ENCODE data around the gene RANBP3. TPM values are rescaled to one million over a fixed set of nuclear protein-coding genes. Genes with fewer than 3 reads are reported as not detected.
A peak's percentile ranks its signal among the peaks of the same experiment; 100 is the strongest.
"Not testable (repeated sequence)": the region's sequence is repeated elsewhere in the genome, so short reads cannot be mapped to it uniquely, and the experiment has no call there.

Gene RANBP3
- total RNA-seq, 4 donors from 2014 or later = 43.8 to 60.1 (median 45.9) TPM

DNA sequence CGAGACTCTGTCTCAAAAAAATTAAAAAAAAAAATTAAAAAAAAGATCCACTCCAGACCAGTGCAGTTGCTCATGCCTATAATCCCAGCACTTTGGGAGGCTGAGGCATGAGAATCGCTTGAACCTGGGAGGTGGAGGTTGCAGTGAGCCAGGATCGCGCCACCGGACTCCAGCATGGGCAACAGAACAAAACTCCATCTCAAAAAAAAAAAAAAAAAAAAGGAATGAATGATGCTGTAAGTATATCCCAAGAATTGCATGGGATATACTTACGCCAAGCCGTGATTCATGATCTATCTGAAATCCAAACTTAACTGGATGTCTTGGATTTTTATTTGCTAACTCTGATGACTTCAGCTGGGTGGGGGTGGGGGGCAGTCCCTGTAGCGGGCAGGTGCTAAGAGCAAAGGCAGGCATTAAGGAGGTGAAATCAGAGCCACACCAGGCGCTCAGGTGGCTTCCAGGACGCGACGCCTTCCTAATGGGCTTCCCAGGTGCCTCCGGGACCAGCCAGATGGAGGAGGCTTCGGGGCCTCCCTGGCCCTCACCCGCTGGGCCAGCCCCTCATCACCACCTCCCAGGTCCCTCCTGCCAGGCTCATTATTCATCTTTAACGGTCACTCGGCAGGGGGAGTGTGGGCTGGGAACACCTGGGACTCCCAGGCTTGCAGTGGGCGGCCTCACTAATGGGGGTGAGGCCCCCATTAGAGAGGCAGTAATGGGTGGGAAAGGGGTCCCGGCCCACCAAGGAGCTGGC, 96.2 kb downstream of the RANBP3 start:
- TF ChIP-seq, protein P1, sequence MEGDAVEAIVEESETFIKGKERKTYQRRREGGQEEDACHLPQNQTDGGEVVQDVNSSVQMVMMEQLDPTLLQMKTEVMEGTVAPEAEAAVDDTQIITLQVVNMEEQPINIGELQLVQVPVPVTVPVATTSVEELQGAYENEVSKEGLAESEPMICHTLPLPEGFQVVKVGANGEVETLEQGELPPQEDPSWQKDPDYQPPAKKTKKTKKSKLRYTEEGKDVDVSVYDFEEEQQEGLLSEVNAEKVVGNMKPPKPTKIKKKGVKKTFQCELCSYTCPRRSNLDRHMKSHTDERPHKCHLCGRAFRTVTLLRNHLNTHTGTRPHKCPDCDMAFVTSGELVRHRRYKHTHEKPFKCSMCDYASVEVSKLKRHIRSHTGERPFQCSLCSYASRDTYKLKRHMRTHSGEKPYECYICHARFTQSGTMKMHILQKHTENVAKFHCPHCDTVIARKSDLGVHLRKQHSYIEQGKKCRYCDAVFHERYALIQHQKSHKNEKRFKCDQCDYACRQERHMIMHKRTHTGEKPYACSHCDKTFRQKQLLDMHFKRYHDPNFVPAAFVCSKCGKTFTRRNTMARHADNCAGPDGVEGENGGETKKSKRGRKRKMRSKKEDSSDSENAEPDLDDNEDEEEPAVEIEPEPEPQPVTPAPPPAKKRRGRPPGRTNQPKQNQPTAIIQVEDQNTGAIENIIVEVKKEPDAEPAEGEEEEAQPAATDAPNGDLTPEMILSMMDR (IDR thresholded peaks at IDR 0.05) = no peak
- DNase-seq (ENCODE audit: low spot score) (no peak), ATAC-seq (ENCODE audit: low FRiP score) (no peak)

DNA sequence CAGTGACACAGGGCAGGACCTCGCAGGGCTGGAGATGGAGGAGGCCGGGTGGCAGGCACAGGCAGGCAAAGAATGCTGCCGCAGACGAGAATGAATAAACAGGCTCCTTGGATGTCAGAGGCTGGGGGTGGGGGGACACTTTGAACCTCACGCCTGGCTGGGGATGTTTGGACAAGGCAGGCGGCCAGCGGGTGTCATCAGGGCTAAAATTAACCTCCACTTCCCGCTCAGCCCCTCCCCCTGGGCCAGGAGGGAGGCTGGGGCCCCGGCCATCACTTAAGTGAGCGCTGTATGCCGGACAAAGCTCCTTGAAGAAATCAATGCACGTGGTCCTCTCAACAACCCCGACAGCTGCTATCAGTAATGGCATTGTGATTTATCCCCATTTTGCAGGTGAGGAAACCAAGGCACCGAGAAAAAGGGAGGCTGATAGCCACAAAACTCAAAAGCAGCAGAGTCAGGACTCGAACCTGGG, 97.3 kb downstream of the RANBP3 start:
- TF ChIP-seq, protein P1 (IDR thresholded peaks at IDR 0.05) = no peak
- ATAC-seq (ENCODE audit: low FRiP score) (no peak), DNase-seq (ENCODE audit: low spot score) (peak; percentile 29)

DNA sequence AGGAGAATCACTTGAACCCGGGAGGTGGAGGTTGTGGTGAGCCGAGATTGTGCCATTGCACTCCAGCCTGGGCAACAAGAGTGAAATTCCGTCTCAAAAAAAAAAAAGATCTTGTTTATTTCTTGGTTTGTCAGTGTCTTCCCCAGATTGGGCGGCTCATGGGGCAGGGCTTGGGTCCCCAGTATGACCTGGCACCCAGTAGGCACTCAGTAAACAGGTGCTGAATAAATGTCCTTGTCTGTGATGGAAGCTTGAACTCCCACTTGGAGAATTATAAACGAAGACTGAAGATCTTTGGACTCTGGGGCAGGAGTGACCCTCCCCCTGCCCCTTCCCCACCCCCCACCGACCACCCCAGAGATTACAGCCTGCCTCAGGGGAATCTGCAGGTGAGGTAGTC, 97.7 kb downstream of the RANBP3 start:
- TF ChIP-seq, protein P1 (IDR thresholded peaks at IDR 0.05) = no peak
- ATAC-seq (ENCODE audit: low FRiP score) (no peak), DNase-seq (ENCODE audit: low spot score) (no peak)

DNA sequence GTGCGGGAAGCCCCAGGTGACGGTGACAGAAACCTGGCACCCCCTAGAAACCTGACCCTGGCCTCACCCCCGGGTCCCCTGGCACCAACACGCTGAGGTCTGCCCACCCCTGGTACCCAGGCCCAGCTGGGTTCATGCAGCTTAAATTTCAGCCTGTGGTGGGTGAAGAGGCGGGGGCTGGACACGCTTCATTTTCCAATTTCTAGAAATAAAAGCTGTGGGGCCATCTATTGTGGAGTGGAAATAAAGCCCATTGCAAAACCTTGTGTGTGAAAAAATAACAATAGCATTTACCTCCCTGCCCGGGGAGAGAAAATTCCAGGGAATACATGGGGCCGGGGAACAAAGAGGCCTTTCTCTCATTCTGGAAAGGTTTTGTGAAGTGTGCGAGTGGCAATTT, 100.1 kb downstream of the RANBP3 start:
- DNase-seq (ENCODE audit: low spot score) (no peak), ATAC-seq (ENCODE audit: low FRiP score) (no peak)
- TF ChIP-seq, protein P1 (IDR thresholded peaks at IDR 0.05) = no peak

DNA sequence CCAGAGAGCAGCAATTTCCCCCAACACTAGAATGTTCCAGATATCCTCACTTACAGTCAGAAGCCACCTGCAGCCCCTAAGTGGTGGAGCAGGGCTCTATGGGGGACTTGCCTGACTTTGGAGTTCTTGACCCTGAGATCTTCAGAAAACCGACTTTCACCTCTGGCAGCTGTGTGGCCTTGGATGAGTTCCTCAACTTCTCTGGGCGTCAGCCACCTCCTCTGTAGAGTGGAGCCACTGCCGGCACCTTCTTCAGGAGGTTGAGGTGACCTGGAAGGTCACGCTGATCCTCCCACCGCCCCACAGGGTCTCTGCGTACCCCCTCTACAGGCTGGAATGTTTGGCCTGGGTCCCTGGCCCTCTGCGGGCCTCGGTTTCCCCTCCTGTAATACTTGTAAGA, 100.5 kb downstream of the RANBP3 start:
- TF ChIP-seq, protein P1 (IDR thresholded peaks at IDR 0.05) = no peak
- ATAC-seq (ENCODE audit: low FRiP score) = peak; percentile 37

DNA sequence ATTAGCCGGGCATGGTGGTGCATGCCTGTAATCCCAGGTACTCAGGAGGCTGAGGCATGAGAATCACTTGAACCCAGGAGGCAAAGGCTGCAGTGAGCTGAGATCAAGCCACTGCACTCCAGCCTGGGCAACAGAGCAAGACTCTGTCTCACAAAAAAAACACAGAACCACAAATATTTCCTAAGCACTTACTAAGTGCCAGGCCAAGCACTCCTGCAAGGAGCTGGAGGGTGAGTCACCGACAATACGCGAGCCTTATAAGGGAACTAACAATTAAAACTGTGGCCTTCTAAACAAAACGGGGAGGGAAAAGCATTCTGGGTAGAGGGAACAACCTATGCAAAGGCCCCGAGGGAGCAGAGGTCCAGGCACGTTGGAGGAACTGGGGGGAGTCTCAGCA, 103.4 kb downstream of the RANBP3 start:
- DNase-seq (ENCODE audit: low spot score); ATAC-seq (ENCODE audit: low FRiP score): not testable (repeated sequence)

More for the DNA sequence above, 100.5 kb downstream of the RANBP3 start:
- no peak for DNase-seq (ENCODE audit: low spot score)

DNA sequence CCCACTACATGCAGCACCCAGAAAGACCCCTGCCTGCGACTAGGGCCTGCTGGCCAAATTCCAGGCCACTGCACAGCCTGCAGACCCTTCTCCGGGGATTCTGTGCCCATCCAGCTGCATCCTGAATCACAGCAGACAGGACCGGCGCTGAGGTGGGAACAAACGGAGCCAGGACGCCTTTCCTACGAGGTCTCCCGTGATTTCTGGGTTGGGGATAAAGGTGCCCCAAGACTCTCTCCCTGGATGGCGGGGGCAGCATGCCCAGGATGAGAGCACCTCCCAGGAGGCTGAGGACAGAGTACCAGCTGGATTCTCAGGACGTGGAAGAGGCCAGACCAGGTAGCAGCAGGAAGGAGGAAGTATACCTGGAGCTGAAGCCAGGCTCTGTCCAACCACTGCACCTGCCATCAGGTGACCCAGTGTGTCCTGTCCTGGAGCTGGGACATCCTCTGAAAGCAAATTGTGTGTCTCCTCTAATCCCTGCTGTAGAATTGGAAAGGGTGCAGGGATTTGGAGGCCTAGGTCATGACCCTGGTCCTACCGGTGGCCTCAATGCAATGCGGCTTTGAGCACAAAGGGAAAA, 104.2 kb downstream of the RANBP3 start:
- DNase-seq (ENCODE audit: low spot score) (no peak), ATAC-seq (ENCODE audit: low FRiP score) (no peak)
- TF ChIP-seq, protein P1 (IDR thresholded peaks at IDR 0.05) = no peak
